ENCODE results near the gene RNU1-2.

RNU1-2 gene

DNA sequence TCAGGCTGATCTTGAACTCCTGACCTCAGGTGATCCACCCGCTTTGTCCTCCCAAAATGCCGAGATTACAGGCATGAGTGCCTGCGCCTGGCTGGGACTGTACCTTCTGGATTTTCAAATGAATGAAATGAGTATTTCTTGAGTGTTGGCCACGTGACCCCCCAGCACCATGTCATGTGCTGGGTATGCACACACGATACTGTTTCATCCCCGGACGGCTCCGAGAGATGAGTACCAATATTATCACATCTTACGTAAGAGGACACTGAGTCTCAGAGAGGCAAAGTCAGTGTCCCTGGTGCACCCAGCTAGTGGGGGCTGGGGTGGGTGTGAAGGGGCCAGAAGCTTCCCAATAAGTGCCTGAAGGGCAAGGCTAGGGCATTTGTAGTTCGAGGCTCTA, 25.2 kb downstream of the RNU1-2 start:
- Histone ChIP-seq H3K9me3 (ENCODE audit: control insufficient read depth, low read length) (no peaks in the 10 kb centered on the region), H3K4me1 (no peaks in the 10 kb centered on the region), H3K9ac (no peak overlapping the region), H2AFZ (no peak overlapping the region), H3K4me2 (ENCODE audit: low read length) (no peak overlapping the region), H3K27ac (no peak overlapping the region), H3K4me3 (ENCODE audit: low read depth, low read length) (no peak overlapping the region), H3K27me3 (ENCODE audit: control insufficient read depth, insufficient read depth, low read length) (no peaks in the 10 kb centered on the region), H3K36me3 (ENCODE audit: control insufficient read depth, insufficient read depth, low read length) (no peaks in the 10 kb centered on the region), H3K79me2 (no peaks in the 10 kb centered on the region)
- TF ChIP-seq, protein P1, sequence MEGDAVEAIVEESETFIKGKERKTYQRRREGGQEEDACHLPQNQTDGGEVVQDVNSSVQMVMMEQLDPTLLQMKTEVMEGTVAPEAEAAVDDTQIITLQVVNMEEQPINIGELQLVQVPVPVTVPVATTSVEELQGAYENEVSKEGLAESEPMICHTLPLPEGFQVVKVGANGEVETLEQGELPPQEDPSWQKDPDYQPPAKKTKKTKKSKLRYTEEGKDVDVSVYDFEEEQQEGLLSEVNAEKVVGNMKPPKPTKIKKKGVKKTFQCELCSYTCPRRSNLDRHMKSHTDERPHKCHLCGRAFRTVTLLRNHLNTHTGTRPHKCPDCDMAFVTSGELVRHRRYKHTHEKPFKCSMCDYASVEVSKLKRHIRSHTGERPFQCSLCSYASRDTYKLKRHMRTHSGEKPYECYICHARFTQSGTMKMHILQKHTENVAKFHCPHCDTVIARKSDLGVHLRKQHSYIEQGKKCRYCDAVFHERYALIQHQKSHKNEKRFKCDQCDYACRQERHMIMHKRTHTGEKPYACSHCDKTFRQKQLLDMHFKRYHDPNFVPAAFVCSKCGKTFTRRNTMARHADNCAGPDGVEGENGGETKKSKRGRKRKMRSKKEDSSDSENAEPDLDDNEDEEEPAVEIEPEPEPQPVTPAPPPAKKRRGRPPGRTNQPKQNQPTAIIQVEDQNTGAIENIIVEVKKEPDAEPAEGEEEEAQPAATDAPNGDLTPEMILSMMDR (IDR thresholded peaks at IDR 0.05): no peak

GRCh38 chr1:16921391-16922185, 25.8 kb downstream of the RNU1-2 start, which contains the start of gene CROCC:
Gene CROCC, plus strand, starts transcription at chr1:16921931. Its CDS starts 88 bp downstream, at chr1:16922019.
- TF ChIP-seq, protein P1 (IDR thresholded peaks at IDR 0.05): no peak
- H3K27me3 ChIP-seq (ENCODE audit: control insufficient read depth, insufficient read depth, low read length): no peaks in the 10 kb centered on the region
- no peak within 1 kb of the TSS for H3K4me2 ChIP-seq (ENCODE audit: low read length)
- H3K36me3 ChIP-seq (ENCODE audit: control insufficient read depth, insufficient read depth, low read length): no peaks in the 10 kb centered on the region
- no peaks in the 10 kb centered on the region for H3K9me3 ChIP-seq (ENCODE audit: control insufficient read depth, low read length)
- no peaks in the 10 kb centered on the region for H3K4me1 ChIP-seq
- H3K79me2 ChIP-seq: no peaks in the 10 kb centered on the region
- no peak within 1 kb of the TSS for H3K4me3 ChIP-seq (ENCODE audit: low read depth, low read length)
- H2AFZ ChIP-seq: no peak within 1 kb of the TSS
- no peak within 1 kb of the TSS for H3K27ac ChIP-seq
- no peak within 1 kb of the TSS for H3K9ac ChIP-seq

- TF ChIP-seq, protein P1 (IDR thresholded peaks at IDR 0.05): no peak
- H3K4me1 ChIP-seq: no peaks in the 10 kb centered on the region
- no peak overlapping the region for H3K27ac ChIP-seq
- H3K9me3 ChIP-seq (ENCODE audit: control insufficient read depth, low read length): no peaks in the 10 kb centered on the region
- no peak overlapping the region for H3K9ac ChIP-seq
- H3K4me3 ChIP-seq (ENCODE audit: low read depth, low read length): no peak overlapping the region
- no peak overlapping the region for H3K4me2 ChIP-seq (ENCODE audit: low read length)
- H2AFZ ChIP-seq: no peak overlapping the region
- no peaks in the 10 kb centered on the region for H3K27me3 ChIP-seq (ENCODE audit: control insufficient read depth, insufficient read depth, low read length)
- H3K36me3 ChIP-seq (ENCODE audit: control insufficient read depth, insufficient read depth, low read length): no peaks in the 10 kb centered on the region
- no peaks in the 10 kb centered on the region for H3K79me2 ChIP-seq
Observed at GRCh38 chr1:16922466-16922865, 26.7 kb downstream of the RNU1-2 start.

- TF ChIP-seq, protein P1 (IDR thresholded peaks at IDR 0.05): no peak
- Histone ChIP-seq H3K27ac (no peak overlapping the region), H3K9ac (no peak overlapping the region), H3K79me2 (no peaks in the 10 kb centered on the region), H3K4me2 (ENCODE audit: low read length) (no peak overlapping the region), H3K36me3 (ENCODE audit: control insufficient read depth, insufficient read depth, low read length) (no peaks in the 10 kb centered on the region), H3K4me3 (ENCODE audit: low read depth, low read length) (no peak overlapping the region), H3K9me3 (ENCODE audit: control insufficient read depth, low read length) (no peaks in the 10 kb centered on the region), H2AFZ (no peak overlapping the region), H3K4me1 (no peaks in the 10 kb centered on the region), H3K27me3 (ENCODE audit: control insufficient read depth, insufficient read depth, low read length) (no peaks in the 10 kb centered on the region)
Observed at GRCh38 chr1:16922885-16923431, 27.2 kb downstream of the RNU1-2 start.

All from parathyroid adenoma (tissue), 2 donors.